ENCODE measurements around the gene RARA. TPM values are rescaled to one million over a fixed set of nuclear protein-coding genes. Genes with fewer than 3 reads are reported as not detected.

RARA gene
- total RNA-seq, 2 donors from 2014 or later = 43.7 to 61.9 TPM

GRCh38 chr17:40347319-40348135 lies 38.5 kb downstream of the RARA start:
- ATAC-seq (replicated peaks) = no peak
- Mint-ChIP-seq H3K36me3 (ENCODE audit: low read depth) (peaks cover 57% of the 10 kb centered on the region), H3K4me1 (peaks cover 33% of the 10 kb centered on the region), H3K9me3 (no peaks in the 10 kb centered on the region), H3K4me3 (peak overlapping the region; percentile 81), H3K27me3 (no peaks in the 10 kb centered on the region), H3K27ac (peak overlapping the region; percentile 84)

GRCh38 chr17:40348136-40348504 lies 39.1 kb downstream of the RARA start:
- H3K27me3 Mint-ChIP-seq = no peaks in the 10 kb centered on the region
- H3K27ac Mint-ChIP-seq = no peak overlapping the region
- no peak for ATAC-seq (replicated peaks)
- no peaks in the 10 kb centered on the region for H3K9me3 Mint-ChIP-seq
- peaks cover 57% of the 10 kb centered on the region for H3K36me3 Mint-ChIP-seq (ENCODE audit: low read depth)
- peaks cover 30% of the 10 kb centered on the region for H3K4me1 Mint-ChIP-seq
- no peak overlapping the region for H3K4me3 Mint-ChIP-seq

DNA sequence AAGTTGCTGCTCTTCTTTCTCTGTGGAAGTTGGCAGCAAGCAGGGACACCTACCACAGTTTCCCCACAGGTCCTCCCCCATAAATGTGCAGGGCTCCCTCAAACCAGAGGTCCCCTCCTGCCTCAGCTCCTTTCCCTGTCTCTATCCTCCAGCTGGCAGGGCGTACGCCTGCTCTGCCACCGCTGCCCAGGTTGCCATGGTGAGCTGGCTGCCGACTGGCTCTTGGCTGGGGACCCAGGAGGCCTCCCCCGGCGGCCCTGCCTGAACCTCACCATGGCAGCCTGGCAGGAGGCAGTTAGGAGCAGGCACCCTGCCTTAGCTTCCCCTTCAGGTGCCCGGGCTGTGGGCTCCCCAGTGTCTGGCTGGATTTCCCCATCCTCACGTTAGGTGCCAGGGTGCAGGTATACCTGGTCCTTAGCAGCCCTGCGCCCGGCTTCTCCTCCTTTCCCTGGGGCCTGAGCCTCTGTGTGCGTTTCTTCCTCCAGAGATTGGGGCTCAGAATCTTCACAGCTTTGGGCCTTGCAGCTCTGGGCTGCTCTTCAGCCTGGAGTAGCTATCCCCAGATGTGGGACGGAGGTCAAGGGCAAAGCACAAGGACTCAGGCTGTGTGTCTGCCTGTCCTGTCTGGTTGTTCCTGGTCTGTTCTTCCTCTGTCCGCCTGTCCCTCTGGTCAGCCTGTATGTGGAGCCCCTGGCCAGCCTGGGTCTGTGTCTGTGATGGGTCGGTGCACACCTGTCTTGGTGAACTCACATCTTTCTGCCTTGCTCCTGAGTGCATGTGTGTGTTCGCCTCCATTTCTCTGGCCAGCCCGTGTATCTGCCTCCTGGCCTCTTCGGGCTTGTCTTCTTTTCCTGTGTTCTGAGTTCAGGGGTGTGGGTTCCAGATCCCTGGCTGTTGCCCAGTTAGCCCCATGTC lies 39.8 kb downstream of the RARA start:
- ATAC-seq (replicated peaks) = no peak
- peaks cover 57% of the 10 kb centered on the region for H3K36me3 Mint-ChIP-seq (ENCODE audit: low read depth)
- H3K27ac Mint-ChIP-seq = peak overlapping the region; percentile 74
- H3K27me3 Mint-ChIP-seq = no peaks in the 10 kb centered on the region
- H3K4me3 Mint-ChIP-seq = peak overlapping the region; percentile 15
- H3K4me1 Mint-ChIP-seq = peaks cover 29% of the 10 kb centered on the region
- H3K9me3 Mint-ChIP-seq = no peaks in the 10 kb centered on the region

- peak overlapping the region; percentile 15 for H3K4me3 Mint-ChIP-seq
- peaks cover 62% of the 10 kb centered on the region for H3K36me3 Mint-ChIP-seq (ENCODE audit: low read depth)
- H3K27ac Mint-ChIP-seq = peak overlapping the region; percentile 74
- H3K9me3 Mint-ChIP-seq = no peaks in the 10 kb centered on the region
- no peak for ATAC-seq (replicated peaks)
- no peaks in the 10 kb centered on the region for H3K27me3 Mint-ChIP-seq
- H3K4me1 Mint-ChIP-seq = peaks cover 25% of the 10 kb centered on the region
Observed at GRCh38 chr17:40349477-40349894, 40.5 kb downstream of the RARA start.

- H3K4me1 Mint-ChIP-seq = peaks cover 20% of the 10 kb centered on the region
- no peaks in the 10 kb centered on the region for H3K27me3 Mint-ChIP-seq
- peak overlapping the region; percentile 74 for H3K27ac Mint-ChIP-seq
- ATAC-seq (replicated peaks) = no peak
- no peaks in the 10 kb centered on the region for H3K9me3 Mint-ChIP-seq
- H3K4me3 Mint-ChIP-seq = no peak overlapping the region
- peaks cover 62% of the 10 kb centered on the region for H3K36me3 Mint-ChIP-seq (ENCODE audit: low read depth)
Observed at GRCh38 chr17:40349895-40350688, 41.1 kb downstream of the RARA start.

DNA sequence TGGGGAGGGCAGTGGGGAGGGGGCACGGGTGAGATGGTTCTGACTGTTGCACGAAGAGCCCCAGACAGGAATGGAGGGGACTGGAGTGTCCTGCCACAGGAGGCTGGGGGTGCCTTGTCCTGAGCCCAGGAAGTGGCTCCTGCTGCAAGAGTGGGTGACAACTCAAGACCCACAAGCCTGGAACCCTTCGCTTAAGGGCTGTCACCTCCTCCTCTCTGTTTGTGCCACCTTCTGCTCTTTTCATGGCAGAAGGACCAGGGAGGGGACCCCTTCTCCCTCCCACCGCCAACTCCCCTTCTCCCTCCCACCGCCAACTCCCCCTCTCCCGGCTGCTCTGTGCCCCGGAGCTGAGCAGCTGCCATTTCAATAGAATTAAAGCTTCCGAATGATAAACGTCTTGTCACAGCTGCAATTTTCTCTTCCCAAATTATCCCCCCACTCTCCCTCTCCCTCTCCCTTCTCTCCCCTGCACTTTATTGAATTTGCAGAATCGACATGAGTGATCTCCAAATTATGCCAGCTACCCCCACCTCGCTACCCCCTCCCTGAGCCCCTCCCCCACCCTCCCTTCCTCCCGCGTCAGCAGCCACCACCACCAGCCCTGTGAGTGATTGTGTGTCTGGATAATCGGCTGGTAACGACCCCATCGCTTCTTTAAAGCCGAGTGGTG lies 41.8 kb downstream of the RARA start:
- ATAC-seq (replicated peaks) = no peak
- Mint-ChIP-seq H3K27ac (no peak overlapping the region), H3K4me1 (peaks cover 20% of the 10 kb centered on the region)

GRCh38 chr17:40351359-40352236 lies 42.6 kb downstream of the RARA start:
- Mint-ChIP-seq H3K9me3 (no peaks in the 10 kb centered on the region), H3K27ac (no peak overlapping the region), H3K4me3 (no peak overlapping the region), H3K27me3 (no peaks in the 10 kb centered on the region), H3K36me3 (ENCODE audit: low read depth) (peaks cover 68% of the 10 kb centered on the region), H3K4me1 (peaks cover 14% of the 10 kb centered on the region)
- ATAC-seq (replicated peaks) = no peak

More for the DNA sequence above, 41.8 kb downstream of the RARA start:
- H3K9me3 Mint-ChIP-seq = no peaks in the 10 kb centered on the region
- H3K4me3 Mint-ChIP-seq = no peak overlapping the region
- peaks cover 68% of the 10 kb centered on the region for H3K36me3 Mint-ChIP-seq (ENCODE audit: low read depth)
- no peaks in the 10 kb centered on the region for H3K27me3 Mint-ChIP-seq

- Mint-ChIP-seq H3K36me3 (ENCODE audit: low read depth) (peaks cover 67% of the 10 kb centered on the region), H3K27ac (peak overlapping the region; percentile 78), H3K27me3 (no peaks in the 10 kb centered on the region), H3K4me1 (peaks cover 14% of the 10 kb centered on the region), H3K4me3 (no peak overlapping the region), H3K9me3 (no peaks in the 10 kb centered on the region)
- ATAC-seq (replicated peaks) = no peak
Observed at GRCh38 chr17:40352237-40352778, 43.3 kb downstream of the RARA start.

DNA sequence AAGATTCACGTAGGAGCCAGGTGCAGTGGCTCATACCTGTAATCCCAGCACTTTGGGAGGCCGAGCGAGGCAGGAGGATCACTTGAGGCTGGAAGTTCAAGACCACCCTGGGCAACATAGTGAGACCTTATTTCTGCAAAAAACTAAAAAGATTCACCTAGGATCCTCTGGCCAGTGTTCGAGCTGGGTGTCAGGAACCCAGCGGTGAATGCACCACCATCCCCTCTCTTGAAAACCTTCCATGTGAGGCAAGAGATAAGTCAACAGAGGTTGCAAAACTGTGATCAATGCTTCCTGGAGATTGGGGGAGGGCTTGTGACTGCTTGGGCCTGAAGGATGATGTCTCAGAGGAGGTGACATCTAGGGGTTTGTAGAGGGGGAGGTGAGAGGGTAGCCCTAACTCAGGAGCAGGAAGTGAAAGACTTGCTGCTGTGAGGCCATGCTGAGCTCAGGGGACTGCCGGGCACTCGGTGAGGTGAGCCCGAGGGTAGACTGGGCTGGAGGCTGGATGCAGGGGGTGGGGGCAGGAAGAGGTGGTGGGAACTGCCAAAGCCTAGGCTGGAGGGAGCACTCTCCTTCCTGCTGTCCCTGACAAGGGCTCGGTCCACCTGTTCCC lies 43.9 kb downstream of the RARA start:
- Mint-ChIP-seq H3K9me3 (no peaks in the 10 kb centered on the region), H3K36me3 (ENCODE audit: low read depth) (peaks cover 66% of the 10 kb centered on the region), H3K27me3 (no peaks in the 10 kb centered on the region), H3K4me3 (no peak overlapping the region), H3K4me1 (peaks cover 14% of the 10 kb centered on the region), H3K27ac (peak overlapping the region; percentile 78)
- ATAC-seq (replicated peaks) = peak; percentile 20

- no peak for ATAC-seq (replicated peaks)
Observed at GRCh38 chr17:40354221-40355122, 45.5 kb downstream of the RARA start.

DNA sequence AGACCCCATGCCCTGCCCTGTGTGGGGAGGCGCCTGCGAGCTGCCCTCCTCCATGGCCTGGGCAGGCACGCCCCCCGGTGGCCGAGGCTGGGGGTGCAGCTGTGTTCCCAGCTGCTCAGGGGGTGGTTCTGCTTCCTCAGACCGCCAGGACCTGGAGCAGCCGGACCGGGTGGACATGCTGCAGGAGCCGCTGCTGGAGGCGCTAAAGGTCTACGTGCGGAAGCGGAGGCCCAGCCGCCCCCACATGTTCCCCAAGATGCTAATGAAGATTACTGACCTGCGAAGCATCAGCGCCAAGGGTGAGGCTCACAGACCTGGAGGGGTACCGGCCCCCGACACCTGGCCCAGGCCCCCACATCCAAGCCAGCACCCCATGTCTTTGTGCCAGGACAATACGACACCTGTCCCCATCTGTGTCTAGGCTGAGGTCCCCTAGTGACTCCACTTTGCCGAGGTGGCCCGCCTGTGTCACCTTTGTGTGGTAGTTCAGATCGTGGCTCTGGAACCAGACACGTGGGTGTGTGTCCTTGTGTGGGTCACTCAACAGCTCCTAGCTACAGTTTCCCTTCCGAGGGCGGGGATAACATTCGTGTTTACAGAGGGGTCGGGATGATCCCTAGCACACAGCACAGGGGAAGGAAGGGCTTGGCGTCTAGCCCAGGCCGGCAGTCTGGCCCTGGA lies 46.3 kb downstream of the RARA start:
- Mint-ChIP-seq H3K27me3 (no peaks in the 10 kb centered on the region), H3K4me3 (no peak overlapping the region), H3K27ac (no peak overlapping the region), H3K36me3 (ENCODE audit: low read depth) (peaks cover 44% of the 10 kb centered on the region), H3K9me3 (no peaks in the 10 kb centered on the region), H3K4me1 (peaks cover 7% of the 10 kb centered on the region)
- peak; percentile 64 for ATAC-seq (replicated peaks)

More at GRCh38 chr17:40354221-40355122, 45.5 kb downstream of the RARA start:
- H3K4me3 Mint-ChIP-seq = no peak overlapping the region
- no peaks in the 10 kb centered on the region for H3K27me3 Mint-ChIP-seq
- peaks cover 52% of the 10 kb centered on the region for H3K36me3 Mint-ChIP-seq (ENCODE audit: low read depth)
- H3K4me1 Mint-ChIP-seq = peaks cover 8% of the 10 kb centered on the region
- no peak overlapping the region for H3K27ac Mint-ChIP-seq
- no peaks in the 10 kb centered on the region for H3K9me3 Mint-ChIP-seq
